NCI-H1930 (cell line): ENCODE data around the gene THBS3.
A peak's percentile ranks its signal among the peaks of the same experiment; 100 is the strongest.
"Not testable (repeated sequence)": the region's sequence is repeated elsewhere in the genome, so short reads cannot be mapped to it uniquely, and the experiment has no call there.

Experiments used
- DNase-seq, 2 experiments: peaks; one replicate each; lab custom pipeline; 2025; lab: John Stamatoyannopoulos, UW

The THBS3 gene

GRCh38 chr1:155206891-155207805, 549 bp downstream of the THBS3 start:
- DNase-seq = peak; percentile 64 to 70

DNA sequence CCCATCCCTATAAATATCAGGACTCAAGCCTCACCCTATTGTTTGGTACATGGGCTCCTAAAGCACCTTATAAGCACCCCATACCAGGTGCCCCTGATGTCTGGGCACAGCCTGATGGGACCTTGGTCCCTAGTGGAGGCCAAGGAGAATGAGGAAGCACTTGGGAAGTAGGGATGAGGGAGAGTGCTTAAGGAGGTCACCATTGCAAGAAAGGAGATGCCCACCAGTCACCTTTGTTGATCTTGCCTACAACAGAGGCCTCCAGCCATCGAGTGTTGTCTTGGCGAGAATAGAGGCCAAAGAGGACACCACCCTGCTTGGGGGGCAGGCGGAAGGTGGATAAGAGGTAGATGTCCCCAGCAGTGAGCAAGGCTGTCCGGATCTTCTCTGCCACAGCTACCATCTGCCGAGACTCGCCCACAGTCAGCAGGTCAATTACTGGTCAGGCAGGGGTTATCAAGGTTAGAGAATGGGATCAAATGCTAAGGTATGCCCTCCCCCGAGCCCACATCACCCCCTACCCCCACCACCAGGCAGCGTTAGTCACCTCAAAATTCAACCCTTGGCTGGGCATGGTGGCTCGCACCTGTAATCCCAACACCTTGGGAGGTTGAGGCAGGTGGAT, 1.6 kb downstream of the THBS3 start:
- no peak for DNase-seq

DNA sequence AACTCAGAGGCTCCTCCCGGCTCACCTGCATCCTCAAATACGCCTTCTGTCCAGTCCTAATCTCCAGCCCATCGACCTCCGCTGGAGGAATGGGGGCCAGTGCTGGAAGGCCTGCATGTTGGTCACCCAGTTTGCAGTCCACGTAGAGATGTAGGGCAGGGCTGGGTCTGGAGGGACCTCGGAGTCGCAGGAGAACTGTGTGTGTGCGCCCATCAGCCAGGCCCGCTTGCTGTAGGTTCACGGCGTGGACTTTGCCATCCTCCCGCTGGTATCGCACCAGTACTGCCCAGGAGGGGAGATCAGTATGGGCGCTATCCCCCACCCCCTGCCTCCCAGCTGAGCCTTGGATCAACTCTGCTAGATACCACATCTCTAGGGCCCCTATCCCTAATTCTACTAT, 2.7 kb downstream of the THBS3 start:
- no peak for DNase-seq

DNA sequence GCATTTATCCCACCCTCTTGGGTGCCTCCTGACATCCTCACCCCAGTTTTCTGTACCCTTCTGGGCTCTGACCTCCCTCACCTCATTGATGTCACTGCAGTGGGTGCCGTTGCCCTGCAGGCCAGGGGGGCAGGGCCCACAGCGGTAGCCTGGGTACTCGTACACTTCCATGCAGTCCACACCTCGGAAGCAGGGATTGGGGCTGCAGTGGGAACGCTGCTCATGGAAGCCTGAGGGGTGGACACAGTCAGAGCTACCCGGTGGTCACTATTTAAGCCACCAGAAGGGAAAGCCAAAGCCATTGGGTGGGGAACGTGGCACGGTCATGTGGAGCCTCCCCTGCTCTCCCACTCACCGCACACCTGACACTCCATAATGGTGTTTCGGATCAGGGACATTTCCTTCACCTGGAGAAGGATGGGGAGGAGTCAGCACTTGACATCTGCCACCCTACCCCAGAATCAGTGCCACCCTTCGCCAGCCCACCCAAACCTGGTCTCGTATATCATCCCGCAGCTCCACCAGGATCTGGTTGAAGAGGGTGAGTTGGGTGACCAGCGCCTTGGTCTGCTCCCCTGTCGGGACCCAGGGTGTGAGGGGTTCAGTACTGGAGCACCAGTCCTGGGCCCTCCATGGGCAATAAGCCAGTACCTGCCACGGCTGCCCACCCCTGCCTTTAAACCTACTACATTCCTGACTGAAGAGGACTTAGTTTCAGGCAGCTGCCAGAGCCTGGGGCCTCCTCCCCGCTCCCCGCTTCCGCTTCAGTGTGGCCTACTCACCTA, 4.8 kb downstream of the THBS3 start:
- no peak for DNase-seq

DNA sequence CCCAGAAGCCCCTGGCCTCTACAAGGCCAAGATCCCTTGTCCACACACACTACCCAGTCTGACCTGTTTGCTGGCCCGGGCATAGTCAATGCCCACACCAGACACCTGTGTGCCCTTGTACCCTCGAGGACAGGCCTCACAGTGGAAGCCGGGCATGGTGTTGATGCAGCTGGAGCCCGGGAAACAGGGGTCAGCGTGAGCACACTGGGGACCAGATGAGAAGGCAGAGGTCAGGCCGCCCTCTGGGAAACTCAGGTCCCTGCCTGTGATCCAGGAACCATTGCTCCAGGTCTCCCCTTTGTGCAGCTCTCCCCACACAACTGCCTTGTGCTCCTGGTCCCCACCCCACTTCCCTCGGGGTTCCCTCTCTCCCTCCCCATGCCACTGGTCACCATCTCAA, 5.5 kb downstream of the THBS3 start:
- DNase-seq = no peak

GRCh38 chr1:155200920-155201319, 6.8 kb downstream of the THBS3 start:
- no peak for DNase-seq

- no peak for DNase-seq
These were observed 7.9 kb downstream of the THBS3 start for GRCh38 chr1:155199792-155200191.

GRCh38 chr1:155198547-155198906, 9.2 kb downstream of the THBS3 start:
- DNase-seq = no peak

- DNase-seq = no peak
These were observed 9.7 kb downstream of the THBS3 start for GRCh38 chr1:155197901-155198546.

GRCh38 chr1:155196893-155197638, 10.6 kb downstream of the THBS3 start:
- DNase-seq = no peak

DNA sequence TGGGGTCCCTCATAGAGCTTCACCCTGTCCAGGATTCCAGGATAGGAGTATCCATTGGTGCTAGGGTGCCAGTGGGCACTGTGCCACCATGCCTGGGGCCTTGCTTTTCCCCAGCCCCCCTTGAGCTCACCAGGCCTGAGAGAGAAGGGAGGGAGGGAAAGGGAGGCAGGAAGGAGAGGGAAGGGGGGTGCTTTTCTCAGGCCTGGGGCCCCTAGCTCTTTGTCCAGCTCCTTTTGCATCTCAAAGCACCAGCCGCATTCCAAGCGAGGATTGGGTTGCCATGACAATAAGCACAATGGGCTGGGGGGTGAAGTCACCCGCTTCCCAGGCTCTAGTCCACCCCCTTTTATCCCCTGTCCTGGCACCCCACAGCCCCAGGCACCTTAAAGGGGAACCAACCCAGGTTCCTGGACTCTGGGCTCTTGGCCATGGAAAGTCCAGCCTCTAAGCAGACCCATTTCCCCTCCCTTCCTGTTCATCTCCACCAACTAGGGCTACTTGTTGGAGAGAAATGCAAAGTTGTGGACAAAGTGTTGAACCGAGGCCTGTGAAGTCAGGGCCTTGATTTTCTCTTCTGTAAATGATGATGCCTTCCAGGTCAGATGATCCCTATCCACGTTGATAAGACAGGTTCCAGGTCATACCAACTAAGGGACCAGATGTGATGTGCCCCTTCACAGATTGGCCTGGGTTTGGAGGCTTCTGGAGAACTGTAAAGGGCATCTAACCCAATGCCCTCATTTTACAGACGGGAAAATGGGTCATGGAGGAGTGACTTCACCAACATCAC, 11.4 kb downstream of the THBS3 start:
- no peak for DNase-seq

DNA sequence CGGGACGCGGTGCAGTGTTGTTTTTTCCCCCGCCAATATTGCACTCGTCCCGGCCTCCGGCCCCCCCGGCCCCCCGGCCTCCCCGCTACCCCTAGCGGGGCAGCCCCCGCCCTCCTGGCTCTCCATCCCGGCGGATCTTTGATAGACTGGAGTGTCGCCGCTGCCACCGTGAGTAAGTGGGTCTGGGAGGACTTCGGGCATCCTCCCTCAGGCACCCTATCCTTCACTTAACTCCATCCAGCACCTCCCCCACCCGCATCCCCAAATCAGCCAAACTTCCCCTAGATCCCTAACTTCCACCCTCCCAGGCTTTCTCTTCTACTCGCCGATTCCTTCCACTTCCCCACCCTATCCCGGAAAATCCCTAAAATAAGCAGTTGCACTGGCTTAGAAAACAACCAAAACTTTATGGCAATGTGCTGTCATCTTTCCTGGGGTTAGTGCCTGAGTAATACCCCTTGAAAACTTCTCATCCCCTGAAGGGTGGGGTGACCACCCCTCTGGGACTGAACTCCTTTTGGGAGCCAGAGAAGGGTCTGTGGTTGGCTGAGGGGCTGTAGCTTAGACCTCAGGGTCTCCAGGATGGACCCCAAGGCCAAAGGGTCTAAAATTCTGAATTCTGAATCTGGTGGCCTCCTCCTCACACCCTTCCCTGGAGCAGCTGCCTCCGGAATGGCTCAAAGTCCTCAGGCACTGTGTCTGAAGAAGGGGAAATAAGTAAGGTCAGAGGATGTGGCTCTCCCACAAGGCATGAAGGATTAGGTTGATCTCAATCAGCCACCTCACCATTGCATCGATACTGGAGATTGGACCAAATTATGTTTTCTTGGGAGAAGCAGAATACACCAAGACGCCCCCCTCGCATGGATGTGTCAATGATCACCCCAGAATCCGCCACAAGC, 12.2 kb downstream of the THBS3 start:
- no peak for DNase-seq

DNA sequence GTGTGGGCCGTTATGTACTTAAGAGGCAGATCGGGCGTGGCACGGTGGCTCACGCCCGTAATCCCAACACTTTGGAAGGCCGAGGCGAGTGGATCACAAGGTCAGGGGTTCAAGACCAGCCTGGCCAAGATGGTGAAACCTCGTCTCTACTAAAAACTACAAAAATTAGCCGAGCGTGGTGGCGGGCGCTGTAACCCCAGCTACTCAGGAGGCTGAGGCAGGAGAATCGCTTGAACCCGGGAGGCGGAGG, 13.8 kb downstream of the THBS3 start:
- not testable (repeated sequence) for DNase-seq

DNA sequence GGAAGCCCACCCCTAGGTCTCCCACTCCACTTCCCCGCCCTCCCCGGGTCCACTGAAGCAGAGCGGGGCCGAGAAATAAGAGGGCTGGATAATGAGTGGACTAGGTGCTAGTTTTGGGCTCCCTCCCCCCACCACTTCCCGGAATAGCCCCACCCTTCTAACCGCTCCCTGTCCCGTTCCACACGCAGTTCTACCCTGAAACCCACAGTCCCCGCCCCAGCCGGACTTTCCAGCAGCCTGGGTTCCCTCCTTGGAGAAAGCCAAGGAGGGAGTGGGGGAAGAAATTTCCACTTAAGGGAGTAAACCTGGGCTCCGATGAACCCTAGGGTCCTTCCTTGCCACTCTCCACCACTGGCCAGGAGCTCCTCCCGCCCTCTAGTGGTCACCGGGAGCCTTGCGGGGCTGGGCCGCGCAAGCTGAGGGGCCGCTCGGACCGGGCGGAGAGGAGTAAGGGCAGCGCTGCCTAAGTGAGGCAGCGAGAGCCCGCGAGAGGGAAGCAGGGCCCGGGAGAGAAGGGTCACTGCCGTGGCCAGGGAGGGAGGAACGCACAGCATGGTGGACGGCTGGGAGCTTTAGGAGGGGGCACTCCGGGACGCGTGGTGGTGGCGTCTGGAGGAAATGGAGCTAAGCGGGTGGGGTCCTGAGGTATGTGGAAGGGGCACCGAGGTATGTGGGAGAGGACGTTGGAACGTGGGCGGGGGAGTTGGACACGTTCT, 14.3 kb downstream of the THBS3 start:
- peak; percentile 76 to 83 for DNase-seq

DNA sequence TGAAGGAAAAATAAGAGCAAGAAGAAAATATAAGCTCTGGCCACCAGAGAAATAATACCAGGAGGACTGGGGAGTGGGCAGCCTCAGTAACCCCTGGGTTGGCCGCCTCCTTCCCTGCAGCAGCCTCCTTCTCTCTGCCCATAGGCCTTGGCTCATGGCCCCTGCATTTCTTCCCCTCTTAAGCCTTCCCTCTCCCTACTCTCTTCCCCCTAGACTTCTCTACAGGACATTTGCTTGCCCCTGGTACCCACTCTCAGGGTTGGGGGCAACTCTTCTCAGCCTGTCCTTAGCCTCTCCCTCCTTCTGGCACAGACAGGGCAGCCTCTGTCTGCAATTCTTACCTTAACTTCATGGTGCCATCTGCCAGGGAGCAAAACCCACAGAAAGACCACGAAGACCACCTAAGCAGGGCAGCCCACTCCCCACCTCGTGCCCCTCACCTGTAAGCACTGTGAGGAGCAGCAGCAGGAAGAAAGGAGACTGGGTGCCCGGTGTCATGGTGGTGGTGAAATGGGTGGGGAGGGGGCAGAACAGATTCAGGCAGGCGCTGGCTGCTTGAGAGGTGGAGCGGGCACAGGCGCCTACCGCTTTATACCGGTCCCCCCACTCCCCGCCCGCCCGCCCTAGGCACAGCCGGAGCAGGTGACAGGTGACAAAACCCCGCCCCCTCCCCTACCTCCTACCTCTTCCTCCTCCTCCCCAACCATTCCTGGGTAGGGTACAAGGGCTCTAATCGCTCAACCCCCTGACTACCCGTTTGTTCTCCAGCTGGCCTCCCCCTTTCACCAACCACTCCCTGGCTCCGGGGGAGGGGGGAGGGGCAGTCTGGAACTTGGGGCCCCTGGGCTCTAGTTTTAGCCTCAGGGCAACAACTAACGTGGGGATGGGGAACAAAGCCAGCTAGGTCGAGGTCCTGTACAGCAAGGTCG, 15.1 kb downstream of the THBS3 start:
- no peak for DNase-seq

GRCh38 chr1:155191904-155192303, 15.8 kb downstream of the THBS3 start:
- DNase-seq = no peak

- not testable (repeated sequence) for DNase-seq
These were observed 17.8 kb downstream of the THBS3 start for GRCh38 chr1:155189926-155190325.

DNA sequence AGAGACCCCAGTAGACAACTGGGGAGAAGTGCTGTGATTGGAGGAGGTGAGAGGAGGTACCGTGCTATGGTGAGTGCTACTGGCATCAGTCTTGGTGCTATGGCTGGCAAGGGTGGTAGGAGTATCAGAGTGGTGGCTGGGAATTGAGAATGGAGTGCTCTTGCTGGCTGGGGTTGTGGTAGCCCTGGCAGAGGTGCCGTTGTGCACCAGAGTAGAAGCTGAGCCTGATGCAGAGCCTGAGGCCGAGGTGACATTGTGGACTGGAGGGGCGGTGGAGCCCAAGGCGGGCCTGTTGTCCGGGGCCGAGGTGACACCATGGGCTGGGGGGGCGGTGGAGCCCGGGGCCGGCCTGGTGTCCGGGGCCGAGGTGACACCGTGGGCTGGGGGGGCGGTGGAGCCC, 19.4 kb downstream of the THBS3 start:
- no peak for DNase-seq
